HuH-7.5 (cell line): ENCODE data around the gene P2RX4.
"Not testable (repeated sequence)": the region's sequence is repeated elsewhere in the genome, so short reads cannot be mapped to it uniquely, and the experiment has no call there.

Experiments
- DNase-seq: peaks from one replicate; pipeline ENCODE4 v3.0.0; 2011; ENCODE audit warnings: low spot score

The P2RX4 gene

GRCh38 chr12:121188227-121188626 is 21.7 kb upstream of the P2RX4 start:
- DNase-seq = no peak

- no peak for DNase-seq
Measured at GRCh38 chr12:121189131-121189530, 20.8 kb upstream of the P2RX4 start.

- no peak for DNase-seq
Measured at GRCh38 chr12:121189619-121190155, 20.2 kb upstream of the P2RX4 start.

GRCh38 chr12:121190523-121191031 is 19.4 kb upstream of the P2RX4 start:
- no peak for DNase-seq

GRCh38 chr12:121191151-121191550 is 18.8 kb upstream of the P2RX4 start:
- no peak for DNase-seq

- no peak for DNase-seq
Measured at GRCh38 chr12:121196902-121197301, 13.0 kb upstream of the P2RX4 start.

GRCh38 chr12:121198949-121199348 is 11.0 kb upstream of the P2RX4 start:
- no peak for DNase-seq

- not testable (repeated sequence) for DNase-seq
Measured at GRCh38 chr12:121201140-121201539, 8.8 kb upstream of the P2RX4 start.

GRCh38 chr12:121202407-121203355 is 7.2 kb upstream of the P2RX4 start:
- no peak for DNase-seq

- DNase-seq = no peak
Measured at GRCh38 chr12:121203482-121203881, 6.4 kb upstream of the P2RX4 start.

GRCh38 chr12:121205491-121205890 is 4.4 kb upstream of the P2RX4 start:
- DNase-seq = no peak

GRCh38 chr12:121208571-121208970 is 1.4 kb upstream of the P2RX4 start:
- not testable (repeated sequence) for DNase-seq

- no peak for DNase-seq
Measured at GRCh38 chr12:121209221-121209620, 708 bp upstream of the P2RX4 start.

- no peak for DNase-seq
Measured at GRCh38 chr12:121212875-121213274, 2.9 kb downstream of the P2RX4 start.

GRCh38 chr12:121214166-121214777 is 4.3 kb downstream of the P2RX4 start:
- no peak for DNase-seq

GRCh38 chr12:121214855-121215745 is 5.2 kb downstream of the P2RX4 start:
- DNase-seq = no peak

GRCh38 chr12:121216102-121216501 is 6.2 kb downstream of the P2RX4 start:
- no peak for DNase-seq

GRCh38 chr12:121217063-121217462 is 7.1 kb downstream of the P2RX4 start:
- no peak for DNase-seq

- no peak for DNase-seq
Measured at GRCh38 chr12:121217761-121218160, 7.8 kb downstream of the P2RX4 start.

- DNase-seq = no peak
Measured at GRCh38 chr12:121218588-121219352, 8.8 kb downstream of the P2RX4 start.

GRCh38 chr12:121219353-121219986 is 9.5 kb downstream of the P2RX4 start:
- no peak for DNase-seq
